CD4-positive, CD25-positive, alpha-beta regulatory T cell (primary cell): ENCODE measurements around the gene MEF2D. TPM values are rescaled to one million over a fixed set of nuclear protein-coding genes. Genes with fewer than 3 reads are reported as not detected.

Experiments
- ATAC-seq, 2 donors: fragments of 150-1000 bp; cut with Tn5 transposase; one replicate each; pipeline ENCODE4 v1.10.0; 2021; ENCODE audit warnings: low read depth in 2 of 2, moderate number of reproducible peaks in 2 of 2, moderate library complexity in 1 of 2
- DNase-seq, 3 donors: peaks; one replicate each; pipeline versions ENCODE4 v3.0.0 to v3.0.0-alpha.2; 2012 to 2022; ENCODE audit warnings: mixed read lengths in 1 of 3
- H3K27ac ChIP-seq: one replicate; pipeline ENCODE4 v1.7.0; 2013; ENCODE audit warnings: mild to moderate bottlenecking, low read length; ENCODE audit not compliant: insufficient read depth, poor library complexity, severe bottlenecking
- H3K27me3 ChIP-seq: one replicate; pipeline ENCODE4 v1.7.0; 2013; ENCODE audit warnings: low read length; ENCODE audit not compliant: control insufficient read depth, insufficient read depth
- H3K36me3 ChIP-seq: one replicate; pipeline ENCODE4 v1.7.0; 2013; ENCODE audit warnings: mild to moderate bottlenecking, low read length, moderate library complexity; ENCODE audit not compliant: control insufficient read depth, insufficient read depth
- H3K4me1 ChIP-seq: 2 replicates; pipeline ENCODE4 v1.7.0; 2013; ENCODE audit warnings: mild to moderate bottlenecking, low read length; ENCODE audit not compliant: insufficient read depth, control insufficient read depth, poor library complexity, severe bottlenecking
- H3K4me3 ChIP-seq: one replicate; pipeline ENCODE4 v1.7.0; 2013; ENCODE audit warnings: low read depth, mild to moderate bottlenecking, low read length, moderate library complexity
- H3K9me3 ChIP-seq, 2 experiments: 1 replicate in 1 of 2; 2 replicates in 1 of 2; pipeline ENCODE4 v1.7.0; 2013; ENCODE audit warnings: low read length in 2 of 2, mild to moderate bottlenecking in 1 of 2, moderate library complexity in 1 of 2; ENCODE audit not compliant: control insufficient read depth in 2 of 2
- H3K27ac Mint-ChIP-seq, 3 donors: one replicate each; pipeline ENCODE4 v1.8.0; 2020 to 2022; ENCODE audit warnings: mild to moderate bottlenecking in 3 of 3, mixed read lengths in 3 of 3, moderate library complexity in 2 of 3
- H3K27me3 Mint-ChIP-seq: one replicate; pipeline ENCODE4 v1.8.0; 2022; ENCODE audit warnings: mild to moderate bottlenecking, mixed read lengths
- H3K36me3 Mint-ChIP-seq: one replicate; pipeline ENCODE4 v1.8.0; 2020; ENCODE audit warnings: mixed read lengths
- H3K4me1 Mint-ChIP-seq, 4 donors: one replicate each; pipeline ENCODE4 v1.8.0; 2020 to 2022; ENCODE audit warnings: mixed read lengths in 4 of 4, mild to moderate bottlenecking in 1 of 4
- H3K4me3 Mint-ChIP-seq, 4 donors: one replicate each; pipeline ENCODE4 v1.8.0; 2020 to 2022; ENCODE audit warnings: mild to moderate bottlenecking in 4 of 4, mixed read lengths in 4 of 4, moderate library complexity in 3 of 4
- H3K9me3 Mint-ChIP-seq, 7 donors: one replicate each; pipeline ENCODE4 v1.8.0; 2020 to 2022; ENCODE audit warnings: mixed read lengths in 7 of 7, mild to moderate bottlenecking in 3 of 7, moderate library complexity in 2 of 7
- polyA plus RNA-seq, 4 donors: library from polyadenylated mRNA; unstranded; fragments of 300-500 nt; fragmentation: Illumina TruSeq; gene quantifications; one replicate each; pipeline ENCODE4 v1.2.3, GENCODE V29; 2021
- total RNA-seq: library from RNA; stranded (reverse); gene quantifications from one replicate; pipeline ENCODE4 v1.2.3, GENCODE V29; 2022

MEF2D gene
- total and polyA plus RNA-seq, 5 donors from 2014 or later: 4.6 to 186 (median 7.0) TPM

DNA sequence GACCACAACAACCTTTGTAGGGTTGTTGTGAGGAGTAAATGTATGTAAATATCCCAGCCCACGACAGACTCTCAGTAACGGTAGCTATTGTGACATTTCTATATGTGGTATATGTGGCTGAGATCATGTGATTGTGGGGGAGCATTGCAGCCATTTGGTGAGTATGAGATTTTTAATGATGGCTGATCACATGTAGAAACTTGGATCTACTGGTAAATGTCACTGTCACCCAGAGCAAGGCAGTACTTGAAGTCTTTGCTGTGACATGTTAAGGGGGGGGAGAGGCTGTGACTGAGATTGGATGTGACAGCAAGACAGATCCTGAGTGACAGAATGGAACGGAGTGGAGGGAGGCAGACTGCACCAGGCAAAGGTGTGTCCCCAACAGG is 23.9 kb upstream of the MEF2D start:
- DNase-seq (peak; percentile 11 to 53 (median 44)), ATAC-seq (peak; percentile 66 to 71)
- peaks cover 23 to 44% (median 38%) of the 10 kb centered on the region in 4 donors for H3K4me1 Mint-ChIP-seq
- peak overlapping the region; percentile 77 to 84 (median 80) for H3K4me3 Mint-ChIP-seq
- no peaks in the 10 kb centered on the region for H3K36me3 Mint-ChIP-seq
- Histone ChIP-seq H3K27me3 (no peaks in the 10 kb centered on the region), H3K4me3 (peak overlapping the region; percentile 41), H3K27ac (peak overlapping the region; percentile 60), H3K36me3 (no peaks in the 10 kb centered on the region), H3K9me3 (no peaks in the 10 kb centered on the region), H3K4me1 (peaks cover 38% of the 10 kb centered on the region)
- no peaks in the 10 kb centered on the region for H3K27me3 Mint-ChIP-seq
- H3K27ac Mint-ChIP-seq: peak overlapping the region; percentile 90 to 98 (median 93)
- no peaks in the 10 kb centered on the region for H3K9me3 Mint-ChIP-seq

DNA sequence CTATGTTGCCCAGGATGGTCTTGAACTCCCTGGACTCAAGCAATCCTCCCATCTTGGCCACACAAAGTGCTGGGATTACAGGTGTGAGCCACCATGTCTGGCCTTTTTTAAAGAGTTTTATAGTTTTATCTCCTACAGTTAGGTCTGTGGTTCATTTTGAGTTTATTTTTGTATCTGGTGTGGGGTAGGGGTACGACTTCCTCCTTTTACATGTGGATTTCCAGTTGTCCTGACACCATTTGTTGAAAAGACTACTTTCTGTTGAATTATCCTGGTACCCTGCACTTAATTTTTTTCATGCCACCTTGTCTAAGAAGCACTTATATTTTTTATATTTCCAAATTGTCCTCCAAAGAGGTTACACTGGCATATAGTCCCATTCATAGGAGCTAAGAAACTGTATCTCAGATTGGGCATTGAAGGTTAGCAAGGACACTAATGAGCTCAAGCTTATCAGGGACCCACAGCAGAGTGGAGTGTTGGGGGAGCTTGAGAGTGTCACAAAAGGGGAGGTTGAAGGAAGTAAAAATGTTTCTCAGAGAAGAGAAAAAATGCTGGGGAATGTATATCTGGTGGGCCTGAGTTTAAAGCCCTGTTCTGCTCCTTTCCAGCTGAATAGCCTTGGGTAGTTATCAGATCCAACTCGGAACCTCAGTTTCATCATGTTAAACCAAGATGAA is 23.4 kb upstream of the MEF2D start:
- Histone ChIP-seq H3K27me3 (no peaks in the 10 kb centered on the region), H3K4me3 (peak overlapping the region; percentile 41), H3K27ac (peak overlapping the region; percentile 60), H3K9me3 (no peaks in the 10 kb centered on the region), H3K36me3 (no peaks in the 10 kb centered on the region), H3K4me1 (peaks cover 38% of the 10 kb centered on the region)
- ATAC-seq (no peak), DNase-seq (no peak)
- Mint-ChIP-seq H3K27me3 (no peaks in the 10 kb centered on the region), H3K4me1 (peaks cover 23 to 42% (median 37%) of the 10 kb centered on the region in 4 donors), H3K27ac (peak overlapping the region; percentile 90 to 98 (median 93)), H3K4me3 (peak overlapping the region in 3 of 4 donors; percentile 40 to 81 (median 80)), H3K36me3 (no peaks in the 10 kb centered on the region), H3K9me3 (no peaks in the 10 kb centered on the region)

DNA sequence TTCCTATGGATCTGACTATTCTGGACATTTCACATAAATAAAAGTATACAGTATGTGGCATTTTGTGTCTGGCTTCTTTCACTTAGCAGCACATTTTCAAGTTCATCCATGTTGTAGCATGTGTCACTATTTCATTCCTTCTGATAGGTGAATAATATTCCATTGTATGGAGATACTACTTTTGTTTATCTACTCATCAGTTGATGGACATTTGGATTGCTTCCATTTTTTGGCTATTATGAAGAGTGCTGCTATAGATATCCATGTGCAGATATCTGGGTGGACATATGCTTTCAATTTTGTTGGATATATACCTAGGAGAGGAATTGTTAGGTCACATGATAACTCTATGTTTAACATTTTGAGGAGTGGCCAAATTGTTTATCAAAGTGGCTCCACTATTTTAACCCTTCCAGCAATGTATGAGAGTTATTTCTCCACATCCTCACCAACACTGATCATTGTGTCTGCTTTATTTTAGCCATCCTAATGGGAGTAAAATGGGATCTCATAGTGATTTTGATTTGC is 21.9 kb upstream of the MEF2D start:
- Histone ChIP-seq H3K27me3 (no peaks in the 10 kb centered on the region), H3K4me3 (no peak overlapping the region), H3K4me1 (peaks cover 24% of the 10 kb centered on the region), H3K36me3 (no peaks in the 10 kb centered on the region), H3K27ac (no peak overlapping the region), H3K9me3 (no peaks in the 10 kb centered on the region)
- Mint-ChIP-seq H3K4me1 (peaks cover 15 to 31% (median 26%) of the 10 kb centered on the region in 4 donors), H3K9me3 (no peaks in the 10 kb centered on the region), H3K27me3 (no peaks in the 10 kb centered on the region), H3K27ac (no peak overlapping the region), H3K36me3 (no peaks in the 10 kb centered on the region), H3K4me3 (no peak overlapping the region)
- DNase-seq: no peak
- ATAC-seq: no peak

DNA sequence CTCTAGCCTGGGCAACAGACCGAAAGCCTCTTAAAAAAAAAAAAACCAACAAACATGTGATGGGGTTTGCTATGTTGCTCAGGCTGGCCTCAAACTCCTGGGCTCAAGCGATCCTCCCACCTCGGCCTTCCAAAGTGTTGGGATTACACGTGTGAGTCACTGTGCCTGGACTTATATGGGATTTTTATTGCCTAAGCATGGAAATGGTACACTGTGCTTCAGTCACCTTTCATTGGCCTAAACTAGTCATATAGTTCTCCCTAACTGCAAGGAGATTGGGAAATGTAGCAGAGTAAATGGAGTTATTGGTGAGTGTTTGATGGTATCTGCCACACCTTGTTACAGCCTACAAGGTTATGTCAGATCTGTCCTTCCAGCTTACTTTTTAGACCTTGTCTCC is 17.2 kb upstream of the MEF2D start:
- ATAC-seq (no peak), DNase-seq (no peak)
- Histone ChIP-seq H3K27ac (no peak overlapping the region), H3K9me3 (no peaks in the 10 kb centered on the region), H3K36me3 (no peaks in the 10 kb centered on the region), H3K27me3 (no peaks in the 10 kb centered on the region), H3K4me1 (no peaks in the 10 kb centered on the region), H3K4me3 (no peak overlapping the region)
- Mint-ChIP-seq H3K9me3 (no peaks in the 10 kb centered on the region), H3K4me1 (peaks cover 0 to 2% (median under 1%) of the 10 kb centered on the region in 4 donors), H3K27me3 (no peaks in the 10 kb centered on the region), H3K4me3 (no peak overlapping the region), H3K27ac (no peak overlapping the region), H3K36me3 (no peaks in the 10 kb centered on the region)

DNA sequence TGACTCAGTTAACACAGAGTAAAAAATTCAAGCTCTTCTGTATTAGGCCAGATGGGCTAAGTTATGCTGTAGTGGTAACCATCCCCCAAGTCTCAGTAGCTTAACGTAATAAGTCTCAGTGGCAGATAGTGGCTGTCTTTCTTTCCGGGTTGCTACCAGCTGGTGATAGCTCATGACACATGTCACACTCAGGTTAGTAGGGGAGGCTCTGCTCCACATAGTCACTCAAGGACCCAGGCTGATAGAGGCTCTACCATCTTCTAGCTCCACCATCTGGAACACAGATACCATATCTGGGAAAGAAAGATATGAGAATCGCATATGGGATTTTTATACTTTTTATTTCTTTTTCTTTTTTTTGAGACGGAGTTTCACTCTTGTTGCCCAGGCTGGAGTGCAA is 16.2 kb upstream of the MEF2D start:
- no peaks in the 10 kb centered on the region for H3K9me3 Mint-ChIP-seq

DNA sequence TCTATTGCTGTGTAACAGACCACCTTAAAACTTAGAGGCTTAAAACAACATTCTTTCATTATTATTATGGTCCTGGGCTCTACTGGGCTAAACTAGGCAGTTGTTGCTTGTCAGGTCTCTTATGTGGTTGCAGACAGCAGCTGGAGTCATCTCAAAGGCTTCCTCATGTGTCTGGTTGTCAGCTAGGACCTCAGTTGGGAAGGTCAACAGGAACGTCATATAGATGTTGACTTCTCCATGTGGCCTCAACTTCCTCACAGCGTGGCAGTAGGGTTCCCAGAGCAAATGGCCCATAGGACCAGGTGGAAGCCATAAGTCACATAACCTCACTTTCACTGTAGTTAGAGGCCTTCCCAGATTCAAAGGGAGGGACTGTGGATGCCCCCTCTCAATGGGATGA is 15.4 kb upstream of the MEF2D start:
- H3K9me3 ChIP-seq: no peaks in the 10 kb centered on the region
- Mint-ChIP-seq H3K27me3 (no peaks in the 10 kb centered on the region), H3K4me1 (peaks cover 0 to 11% (median 7%) of the 10 kb centered on the region in 4 donors), H3K36me3 (no peaks in the 10 kb centered on the region), H3K9me3 (no peaks in the 10 kb centered on the region), H3K4me3 (no peak overlapping the region), H3K27ac (peak overlapping the region in 1 of 3 donors; percentile 27)
- no peak for ATAC-seq
- H3K27me3 ChIP-seq: no peaks in the 10 kb centered on the region
- H3K36me3 ChIP-seq: no peaks in the 10 kb centered on the region
- H3K27ac ChIP-seq: no peak overlapping the region
- no peaks in the 10 kb centered on the region for H3K4me1 ChIP-seq
- no peak overlapping the region for H3K4me3 ChIP-seq
- DNase-seq: no peak

More for the DNA sequence above, 16.2 kb upstream of the MEF2D start:
- Histone ChIP-seq H3K4me1 (no peaks in the 10 kb centered on the region), H3K36me3 (no peaks in the 10 kb centered on the region), H3K4me3 (no peak overlapping the region), H3K27ac (no peak overlapping the region), H3K9me3 (no peaks in the 10 kb centered on the region), H3K27me3 (no peaks in the 10 kb centered on the region)
- Mint-ChIP-seq H3K27me3 (no peaks in the 10 kb centered on the region), H3K27ac (peak overlapping the region in 1 of 3 donors; percentile 62), H3K4me3 (no peak overlapping the region), H3K36me3 (no peaks in the 10 kb centered on the region), H3K4me1 (peaks cover 0 to 8% (median 6%) of the 10 kb centered on the region in 4 donors)
- DNase-seq: no peak
- ATAC-seq: no peak

DNA sequence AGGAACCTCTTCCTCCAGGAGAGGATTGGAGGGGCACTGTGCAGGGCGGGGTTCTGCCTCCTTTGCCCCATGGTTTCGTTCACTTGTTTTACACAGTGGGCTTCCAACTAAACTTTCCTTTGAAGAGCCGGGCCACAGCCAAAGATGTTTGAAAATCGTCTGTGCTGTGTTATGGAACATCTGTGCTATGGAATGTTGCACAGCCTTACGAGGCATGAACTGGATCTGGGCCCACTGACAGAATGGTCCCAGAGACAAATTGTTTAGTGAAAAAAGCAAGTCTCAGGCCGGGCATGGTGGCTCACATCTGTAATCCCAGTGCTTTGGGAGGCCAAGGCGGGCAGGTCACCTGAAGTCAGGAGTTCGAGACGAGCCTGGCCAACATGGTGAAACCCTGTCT is 12.6 kb upstream of the MEF2D start:
- no peak overlapping the region for H3K4me3 Mint-ChIP-seq

DNA sequence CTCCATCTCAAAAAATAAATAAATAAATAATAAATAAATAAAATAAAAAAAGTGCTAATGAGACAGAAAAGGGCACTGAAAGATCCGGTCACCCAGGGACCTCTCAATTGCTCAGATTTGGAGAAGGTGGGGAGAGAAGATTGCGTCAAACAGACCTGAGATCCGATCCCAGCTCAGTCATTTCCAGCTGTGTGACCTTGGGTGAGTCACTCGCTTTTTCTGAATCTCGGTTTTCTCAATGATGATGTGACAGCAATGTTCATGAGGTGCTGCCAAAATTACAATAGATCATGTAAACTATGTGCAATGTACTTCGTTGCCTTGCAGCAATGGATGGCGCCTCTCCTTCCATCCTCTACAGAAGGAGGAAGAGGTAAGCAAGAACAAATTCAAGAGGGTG is 11.1 kb upstream of the MEF2D start:
- peaks cover 0 to 38% (median 17%) of the 10 kb centered on the region in 4 donors for H3K4me1 Mint-ChIP-seq
- H3K9me3 Mint-ChIP-seq: no peaks in the 10 kb centered on the region
- H3K4me3 Mint-ChIP-seq: no peak overlapping the region
- peaks cover 5% of the 10 kb centered on the region for H3K27me3 Mint-ChIP-seq
- no peaks in the 10 kb centered on the region for H3K36me3 Mint-ChIP-seq
- ATAC-seq: no peak
- Histone ChIP-seq H3K27ac (no peak overlapping the region), H3K4me3 (no peak overlapping the region), H3K36me3 (no peaks in the 10 kb centered on the region), H3K27me3 (no peaks in the 10 kb centered on the region), H3K4me1 (peaks cover 18% of the 10 kb centered on the region), H3K9me3 (no peaks in the 10 kb centered on the region)
- DNase-seq: no peak
- peak overlapping the region in 1 of 3 donors; percentile 53 for H3K27ac Mint-ChIP-seq

More for the DNA sequence above, 12.6 kb upstream of the MEF2D start:
- no peaks in the 10 kb centered on the region for H3K27me3 Mint-ChIP-seq
- Histone ChIP-seq H3K4me3 (no peak overlapping the region), H3K4me1 (peaks cover 9% of the 10 kb centered on the region), H3K27ac (no peak overlapping the region), H3K9me3 (no peaks in the 10 kb centered on the region), H3K36me3 (no peaks in the 10 kb centered on the region), H3K27me3 (no peaks in the 10 kb centered on the region)
- ATAC-seq (no peak), DNase-seq (no peak)
- H3K36me3 Mint-ChIP-seq: no peaks in the 10 kb centered on the region
- H3K9me3 Mint-ChIP-seq: no peaks in the 10 kb centered on the region
- H3K4me1 Mint-ChIP-seq: peaks cover 0 to 31% (median 12%) of the 10 kb centered on the region in 4 donors
- H3K27ac Mint-ChIP-seq: no peak overlapping the region
